ENCODE measurements around the gene ITIH4. TPM values are rescaled to one million over a fixed set of nuclear protein-coding genes. Genes with fewer than 3 reads are reported as not detected.

Gene ITIH4
- polyA plus RNA-seq, 1 experiment, result 1.4 TPM

DNA sequence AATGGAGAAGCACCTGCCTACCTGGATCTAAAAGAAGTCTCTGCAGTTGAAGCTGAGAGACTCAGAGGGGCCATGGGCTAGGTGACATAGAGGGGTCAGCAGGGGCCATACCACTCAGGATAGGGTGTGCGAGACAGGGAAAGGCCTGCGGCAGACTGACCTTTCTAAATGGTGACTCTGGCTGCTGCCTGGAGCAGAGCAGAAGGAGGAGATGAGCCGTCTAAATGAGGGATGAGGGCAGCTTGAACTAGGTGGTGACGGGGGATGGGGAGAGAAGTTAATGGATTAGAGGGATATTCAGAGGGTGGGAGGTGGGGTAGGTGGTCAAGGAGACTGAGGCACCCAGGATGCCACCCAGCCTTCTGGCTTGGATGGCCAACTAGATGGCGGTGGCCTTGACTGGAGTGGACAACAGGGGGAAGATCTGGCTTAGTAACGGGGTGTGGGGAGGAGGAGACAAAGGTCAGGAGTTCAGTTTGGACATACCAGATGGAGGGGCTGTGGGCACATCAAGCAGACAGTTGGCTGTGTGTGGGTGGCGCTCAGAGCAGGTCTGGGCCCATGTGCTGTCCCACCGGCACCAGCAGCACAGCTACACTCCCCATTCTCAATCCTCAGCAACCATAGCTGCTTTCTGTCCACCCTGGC lies 56.3 kb downstream of the ITIH4 start:
- H3K36me3 ChIP-seq (ENCODE audit: control insufficient read depth, insufficient read depth, low read length), result no peaks in the 10 kb centered on the region
- POLR2A ChIA-PET, result no interaction called here
- TF ChIP-seq, protein P1, sequence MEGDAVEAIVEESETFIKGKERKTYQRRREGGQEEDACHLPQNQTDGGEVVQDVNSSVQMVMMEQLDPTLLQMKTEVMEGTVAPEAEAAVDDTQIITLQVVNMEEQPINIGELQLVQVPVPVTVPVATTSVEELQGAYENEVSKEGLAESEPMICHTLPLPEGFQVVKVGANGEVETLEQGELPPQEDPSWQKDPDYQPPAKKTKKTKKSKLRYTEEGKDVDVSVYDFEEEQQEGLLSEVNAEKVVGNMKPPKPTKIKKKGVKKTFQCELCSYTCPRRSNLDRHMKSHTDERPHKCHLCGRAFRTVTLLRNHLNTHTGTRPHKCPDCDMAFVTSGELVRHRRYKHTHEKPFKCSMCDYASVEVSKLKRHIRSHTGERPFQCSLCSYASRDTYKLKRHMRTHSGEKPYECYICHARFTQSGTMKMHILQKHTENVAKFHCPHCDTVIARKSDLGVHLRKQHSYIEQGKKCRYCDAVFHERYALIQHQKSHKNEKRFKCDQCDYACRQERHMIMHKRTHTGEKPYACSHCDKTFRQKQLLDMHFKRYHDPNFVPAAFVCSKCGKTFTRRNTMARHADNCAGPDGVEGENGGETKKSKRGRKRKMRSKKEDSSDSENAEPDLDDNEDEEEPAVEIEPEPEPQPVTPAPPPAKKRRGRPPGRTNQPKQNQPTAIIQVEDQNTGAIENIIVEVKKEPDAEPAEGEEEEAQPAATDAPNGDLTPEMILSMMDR (IDR thresholded peaks at IDR 0.05; ENCODE audit: insufficient read depth, low read depth, low read length), result no peak

DNA sequence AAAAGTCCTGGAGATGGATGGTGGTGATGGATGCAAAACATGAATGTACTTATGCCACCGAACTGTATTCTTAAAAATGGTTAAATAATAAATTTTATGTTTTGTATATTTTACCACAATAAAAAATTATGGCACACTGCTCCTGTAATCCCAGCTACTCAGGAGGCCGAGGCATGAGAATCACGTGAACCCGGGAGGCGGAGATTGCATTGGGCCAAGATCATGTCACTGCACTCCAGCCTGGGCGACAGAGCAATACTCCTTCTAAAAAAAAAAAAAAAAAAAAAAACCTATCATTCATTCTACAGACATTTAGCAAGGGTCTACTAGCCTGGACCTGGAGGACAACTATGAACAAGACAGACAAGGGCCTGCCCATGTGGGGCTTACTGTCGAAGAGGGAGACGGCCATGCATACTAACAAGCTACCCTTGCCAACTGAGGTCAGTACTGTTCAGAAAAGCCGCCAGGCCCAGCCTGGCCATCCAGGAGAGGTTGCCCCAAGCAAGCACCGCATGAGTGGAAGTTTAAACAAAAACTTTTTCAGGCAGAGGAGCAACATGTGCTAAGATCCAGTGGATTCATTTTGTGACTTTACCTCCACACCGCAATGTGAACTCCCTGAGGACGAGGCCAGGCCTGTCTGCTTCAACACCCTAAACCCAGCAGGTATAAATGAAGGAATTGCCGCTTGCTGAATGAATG lies 57.0 kb downstream of the ITIH4 start:
- DNase-seq (ENCODE audit: low read depth), result no peak
- TF ChIP-seq, protein P1 (IDR thresholded peaks at IDR 0.05; ENCODE audit: insufficient read depth, low read depth, low read length), result no peak
- Histone ChIP-seq H3K4me3 (ENCODE audit: low read depth, low read length) (no peak overlapping the region), H3K36me3 (ENCODE audit: control insufficient read depth, insufficient read depth, low read length) (no peaks in the 10 kb centered on the region), H3K27me3 (ENCODE audit: control insufficient read depth, insufficient read depth, low read length) (peaks cover 3% of the 10 kb centered on the region; the same call in 1 of the 2 replicates)
- ChIA-PET CTCF (no interaction called here), POLR2A (no interaction called here)

More for the DNA sequence above, 56.3 kb downstream of the ITIH4 start:
- no peak for DNase-seq (ENCODE audit: low read depth)
- Histone ChIP-seq H3K4me3 (ENCODE audit: low read depth, low read length) (no peak overlapping the region), H3K27me3 (ENCODE audit: control insufficient read depth, insufficient read depth, low read length) (peaks cover 5% of the 10 kb centered on the region; the same call in 1 of the 2 replicates)
- CTCF ChIA-PET, result interaction anchor here (0.5 to 1.4 kb wide), 3 partner anchors 9 to 175 kb away, joined by 3 read pairs; no protein-coding TSS in a partner anchor

DNA sequence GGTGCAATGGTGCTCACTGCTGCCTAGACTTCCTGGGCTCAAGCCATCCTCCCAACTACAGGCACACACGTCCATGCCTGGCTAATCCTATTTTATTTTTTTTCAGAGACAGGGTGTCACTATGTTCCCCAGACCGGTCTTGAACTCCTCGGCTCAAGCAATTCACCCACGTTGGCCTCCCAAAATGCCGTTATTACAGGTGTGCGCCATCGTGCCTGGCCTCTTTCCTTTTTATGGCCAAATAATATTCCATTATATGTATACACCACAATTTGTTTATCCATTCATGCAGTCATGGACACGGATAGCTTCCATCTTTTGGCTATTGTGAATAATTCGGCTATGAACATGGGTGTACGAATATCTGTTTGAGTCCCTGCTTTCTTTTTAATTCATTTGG lies 58.8 kb downstream of the ITIH4 start:
- ChIA-PET CTCF (interaction anchor here (1.5 kb wide), 3 partner anchors 12 to 79 kb away, joined by 4 to 5 read pairs (median 4); no protein-coding TSS in a partner anchor), POLR2A (interaction anchor here (0.6 kb wide), 1 partner anchor 155 kb away, joined by 8 read pairs; no protein-coding TSS in a partner anchor)
- no peak for DNase-seq (ENCODE audit: low read depth)
- no peaks in the 10 kb centered on the region for H3K36me3 ChIP-seq (ENCODE audit: control insufficient read depth, insufficient read depth, low read length)
- H3K4me3 ChIP-seq (ENCODE audit: low read depth, low read length), result no peak overlapping the region
- TF ChIP-seq, protein P1 (IDR thresholded peaks at IDR 0.05; ENCODE audit: insufficient read depth, low read depth, low read length), result no peak
- H3K27me3 ChIP-seq (ENCODE audit: control insufficient read depth, insufficient read depth, low read length), result no peaks in the 10 kb centered on the region

DNA sequence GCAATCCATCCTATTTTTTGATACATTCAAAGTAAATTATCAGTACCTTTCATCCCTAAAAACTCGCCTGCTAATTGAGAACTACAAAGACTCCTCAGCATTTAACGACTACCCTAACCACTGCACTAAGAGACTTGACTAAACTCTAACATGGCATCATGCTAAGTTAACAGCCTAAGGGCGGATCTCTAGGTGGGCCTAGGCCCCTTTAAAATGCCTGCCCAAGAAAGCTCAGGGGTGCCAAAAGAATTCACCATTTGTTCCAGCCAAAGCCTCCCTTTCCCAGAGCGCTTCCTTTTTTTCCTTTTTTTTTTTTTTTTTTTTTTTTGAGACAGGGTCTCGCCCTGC lies 59.2 kb downstream of the ITIH4 start:
- Histone ChIP-seq H3K36me3 (ENCODE audit: control insufficient read depth, insufficient read depth, low read length) (no peaks in the 10 kb centered on the region), H3K4me3 (ENCODE audit: low read depth, low read length) (peak overlapping the region; percentile 66), H3K27me3 (ENCODE audit: control insufficient read depth, insufficient read depth, low read length) (no peaks in the 10 kb centered on the region)
- TF ChIP-seq, protein P1 (IDR thresholded peaks at IDR 0.05; ENCODE audit: insufficient read depth, low read depth, low read length), result no peak
- DNase-seq (ENCODE audit: low read depth), result no peak
- ChIA-PET CTCF (interaction anchor here (1.5 kb wide), 3 partner anchors 13 to 79 kb away, joined by 4 to 5 read pairs (median 4); no protein-coding TSS in a partner anchor), POLR2A (interaction anchor here (0.6 kb wide), 1 partner anchor 155 kb away, joined by 8 read pairs; no protein-coding TSS in a partner anchor)

Data from BJ (cell line).